Activated CD4-positive, alpha-beta T cell treated with anti-CD3 and anti-CD28 coated beads, Interleukin-2, amount 10 ng/mL, durations not matched to agents 24 days and 14 days (primary cell): Measurements from ENCODE around the gene MYOG. TPM values are rescaled to one million over a fixed set of nuclear protein-coding genes. Genes with fewer than 3 reads are reported as not detected.

Experiments
- DNase-seq: peaks from one replicate; pipeline ENCODE4 v3.0.0; 2022
- H3K27ac Mint-ChIP-seq: one replicate; pipeline ENCODE4 v1.8.0; 2022; ENCODE audit warnings: mild to moderate bottlenecking, mixed read lengths
- H3K27me3 Mint-ChIP-seq: one replicate; pipeline ENCODE4 v1.8.0; 2022; ENCODE audit warnings: mixed read lengths
- H3K36me3 Mint-ChIP-seq: one replicate; pipeline ENCODE4 v1.8.0; 2022; ENCODE audit warnings: low read depth, mild to moderate bottlenecking, mixed read lengths
- H3K4me1 Mint-ChIP-seq: one replicate; pipeline ENCODE4 v1.8.0; 2021; ENCODE audit warnings: mixed read lengths
- H3K4me3 Mint-ChIP-seq: one replicate; pipeline ENCODE4 v1.8.0; 2022; ENCODE audit warnings: mild to moderate bottlenecking, moderate library complexity, mixed read lengths
- H3K9me3 Mint-ChIP-seq: one replicate; pipeline ENCODE4 v1.8.0; 2021; ENCODE audit warnings: mixed read lengths
- intact Hi-C: fragments of 100-400 bp; cut with micrococcal nuclease; formaldehyde crosslinking; loops from one replicate; pipeline ENCODE4 v1.15.1; 2023
- total RNA-seq: library from RNA; stranded (reverse); gene quantifications from 2 replicates; pipeline ENCODE4 v1.2.3, GENCODE V29; 2022

Gene MYOG
- total RNA-seq, 1 donor from 2014 or later, result not detected

DNA sequence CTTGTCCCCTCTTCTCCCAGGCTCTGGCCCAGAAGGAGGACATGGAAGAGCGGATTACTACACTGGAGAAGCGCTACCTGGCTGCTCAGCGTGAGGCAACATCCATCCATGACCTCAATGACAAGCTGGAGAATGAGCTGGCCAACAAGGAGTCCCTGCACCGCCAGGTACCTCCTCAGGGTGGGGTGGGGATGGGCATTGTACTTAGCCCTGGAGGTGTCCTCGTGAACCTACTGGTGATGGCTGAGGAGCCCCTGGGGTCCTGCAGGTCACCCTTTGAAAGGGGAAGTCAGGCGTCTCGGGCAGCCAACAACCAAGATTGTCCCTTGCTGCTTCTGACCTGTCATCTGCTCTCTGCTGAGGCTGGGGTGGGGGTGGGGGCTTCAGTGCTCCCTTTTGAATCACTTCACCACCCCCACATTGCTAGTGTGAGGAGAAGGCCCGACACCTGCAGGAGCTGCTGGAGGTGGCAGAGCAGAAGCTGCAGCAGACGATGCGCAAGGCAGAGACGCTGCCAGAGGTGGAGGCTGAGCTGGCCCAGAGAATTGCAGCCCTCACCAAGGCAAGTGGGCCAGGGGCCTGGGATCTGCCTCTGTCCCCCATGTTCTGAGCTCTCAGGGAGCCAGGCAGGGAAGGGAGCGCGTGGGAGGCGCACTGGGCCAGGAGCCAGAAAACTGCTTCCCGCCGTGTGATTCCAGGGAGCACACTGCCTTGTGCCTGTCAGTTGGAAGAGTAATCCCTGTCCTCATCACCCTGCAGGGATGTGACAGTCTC is 39.8 kb downstream of the MYOG start:
- DNase-seq, result no peak
- Mint-ChIP-seq H3K27me3 (no peaks in the 10 kb centered on the region), H3K4me3 (no peak overlapping the region), H3K9me3 (no peaks in the 10 kb centered on the region), H3K27ac (no peak overlapping the region), H3K36me3 (peaks cover 11% of the 10 kb centered on the region), H3K4me1 (peaks cover 5% of the 10 kb centered on the region)
- intact Hi-C loops, result no loop called here

DNA sequence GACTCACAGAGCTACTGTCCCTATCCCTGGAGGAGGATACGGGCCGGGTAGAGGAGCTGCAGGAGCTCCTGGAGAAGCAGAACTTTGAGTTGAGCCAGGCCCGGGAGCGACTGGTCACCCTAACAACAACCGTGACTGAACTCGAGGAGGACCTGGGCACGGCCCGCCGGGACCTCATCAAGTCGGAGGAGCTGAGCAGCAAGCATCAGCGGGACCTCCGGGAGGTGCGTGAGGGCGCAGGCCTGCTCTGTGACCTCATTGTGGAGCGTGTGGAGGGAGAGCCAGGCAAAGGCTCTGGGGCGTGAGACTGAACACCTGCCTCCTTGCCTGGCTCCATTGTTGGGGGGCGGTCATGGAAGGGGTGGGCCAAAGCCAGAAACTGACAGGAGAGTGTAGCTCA is 40.5 kb downstream of the MYOG start:
- H3K27ac Mint-ChIP-seq, result no peak overlapping the region
- no peaks in the 10 kb centered on the region for H3K27me3 Mint-ChIP-seq
- no peaks in the 10 kb centered on the region for H3K9me3 Mint-ChIP-seq
- H3K36me3 Mint-ChIP-seq, result peaks cover 11% of the 10 kb centered on the region
- no peak overlapping the region for H3K4me3 Mint-ChIP-seq
- H3K4me1 Mint-ChIP-seq, result peaks cover 5% of the 10 kb centered on the region
- intact Hi-C loops, result no loop called here
- DNase-seq, result no peak

GRCh38 chr1:203044546-203045250 is 41.1 kb downstream of the MYOG start:
- H3K36me3 Mint-ChIP-seq, result peaks cover 11% of the 10 kb centered on the region

GRCh38 chr1:203043830-203044545 is 41.8 kb downstream of the MYOG start:
- Mint-ChIP-seq H3K4me1 (peaks cover 9% of the 10 kb centered on the region), H3K9me3 (no peaks in the 10 kb centered on the region), H3K36me3 (peaks cover 14% of the 10 kb centered on the region), H3K27ac (no peak overlapping the region), H3K4me3 (no peak overlapping the region), H3K27me3 (no peaks in the 10 kb centered on the region)
- DNase-seq, result no peak
- intact Hi-C loops, result no loop called here

More at GRCh38 chr1:203044546-203045250, 41.1 kb downstream of the MYOG start:
- H3K4me1 Mint-ChIP-seq, result peaks cover 5% of the 10 kb centered on the region
- intact Hi-C loops, result no loop called here
- H3K27ac Mint-ChIP-seq, result no peak overlapping the region
- H3K27me3 Mint-ChIP-seq, result no peaks in the 10 kb centered on the region
- no peak for DNase-seq
- H3K9me3 Mint-ChIP-seq, result no peaks in the 10 kb centered on the region
- no peak overlapping the region for H3K4me3 Mint-ChIP-seq

GRCh38 chr1:203041351-203041932 is 44.4 kb downstream of the MYOG start:
- peaks cover 6% of the 10 kb centered on the region for H3K4me1 Mint-ChIP-seq
- intact Hi-C loops, result no loop called here
- DNase-seq, result no peak
- no peaks in the 10 kb centered on the region for H3K27me3 Mint-ChIP-seq
- no peak overlapping the region for H3K27ac Mint-ChIP-seq
- H3K36me3 Mint-ChIP-seq, result peaks cover 12% of the 10 kb centered on the region
- no peak overlapping the region for H3K4me3 Mint-ChIP-seq
- no peaks in the 10 kb centered on the region for H3K9me3 Mint-ChIP-seq

- H3K4me3 Mint-ChIP-seq, result no peak overlapping the region
- H3K4me1 Mint-ChIP-seq, result peaks cover 6% of the 10 kb centered on the region
- H3K9me3 Mint-ChIP-seq, result no peaks in the 10 kb centered on the region
- H3K27me3 Mint-ChIP-seq, result no peaks in the 10 kb centered on the region
- peaks cover 12% of the 10 kb centered on the region for H3K36me3 Mint-ChIP-seq
- H3K27ac Mint-ChIP-seq, result no peak overlapping the region
- intact Hi-C loops, result no loop called here
- no peak for DNase-seq
Measured at GRCh38 chr1:203040513-203041275, 45.1 kb downstream of the MYOG start.

DNA sequence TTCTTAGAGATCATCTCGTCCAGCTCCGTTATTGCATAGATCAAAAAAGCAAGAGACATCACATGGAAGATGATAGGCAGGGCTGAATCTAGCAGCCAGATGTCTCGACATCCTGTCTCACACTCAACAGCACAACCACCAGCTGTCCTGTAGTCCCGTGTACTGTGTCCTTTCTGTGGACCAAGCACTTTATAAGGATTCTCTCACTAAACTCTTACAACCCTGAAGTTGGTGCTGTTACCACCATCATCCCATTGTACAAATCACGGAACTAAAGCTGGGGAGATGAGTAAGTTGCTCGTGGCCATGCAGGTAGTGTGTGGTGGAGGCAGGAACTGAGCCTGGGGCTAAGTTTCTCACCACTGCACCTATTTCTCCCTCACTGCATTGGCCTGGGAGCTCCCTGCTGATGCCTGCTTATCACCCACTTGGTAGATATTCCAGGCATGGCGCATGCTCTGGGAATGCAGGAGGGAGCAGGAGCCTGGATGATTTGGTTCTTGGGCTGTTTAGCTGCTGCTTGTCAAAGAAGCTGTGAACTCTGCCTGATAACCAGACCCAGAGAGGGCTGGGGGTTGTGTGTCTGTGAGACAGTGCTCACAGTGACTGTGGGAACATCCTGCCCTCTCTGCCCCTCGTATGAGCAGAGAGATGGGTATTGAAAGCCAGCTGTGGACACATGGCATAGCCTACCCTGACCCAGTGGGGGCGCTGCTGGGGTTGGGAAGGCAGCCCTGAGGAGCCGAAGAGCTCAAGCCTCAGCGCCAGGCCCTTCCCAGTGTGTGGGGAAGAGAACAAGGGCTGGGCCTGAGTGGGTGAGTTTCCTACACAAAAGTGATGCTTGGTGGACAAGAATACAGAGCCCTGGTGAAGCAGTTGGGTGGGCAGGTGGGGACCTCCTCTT is 46.0 kb downstream of the MYOG start:
- DNase-seq, result no peak
- Mint-ChIP-seq H3K27me3 (no peaks in the 10 kb centered on the region), H3K36me3 (peaks cover 9% of the 10 kb centered on the region), H3K9me3 (no peaks in the 10 kb centered on the region), H3K4me3 (no peak overlapping the region), H3K27ac (no peak overlapping the region), H3K4me1 (peaks cover 10% of the 10 kb centered on the region)
- intact Hi-C loops, result loop anchor here (1.0 to 2.0 kb wide), 3 partner anchors 132 to 229 kb away; no protein-coding TSS in a partner anchor

DNA sequence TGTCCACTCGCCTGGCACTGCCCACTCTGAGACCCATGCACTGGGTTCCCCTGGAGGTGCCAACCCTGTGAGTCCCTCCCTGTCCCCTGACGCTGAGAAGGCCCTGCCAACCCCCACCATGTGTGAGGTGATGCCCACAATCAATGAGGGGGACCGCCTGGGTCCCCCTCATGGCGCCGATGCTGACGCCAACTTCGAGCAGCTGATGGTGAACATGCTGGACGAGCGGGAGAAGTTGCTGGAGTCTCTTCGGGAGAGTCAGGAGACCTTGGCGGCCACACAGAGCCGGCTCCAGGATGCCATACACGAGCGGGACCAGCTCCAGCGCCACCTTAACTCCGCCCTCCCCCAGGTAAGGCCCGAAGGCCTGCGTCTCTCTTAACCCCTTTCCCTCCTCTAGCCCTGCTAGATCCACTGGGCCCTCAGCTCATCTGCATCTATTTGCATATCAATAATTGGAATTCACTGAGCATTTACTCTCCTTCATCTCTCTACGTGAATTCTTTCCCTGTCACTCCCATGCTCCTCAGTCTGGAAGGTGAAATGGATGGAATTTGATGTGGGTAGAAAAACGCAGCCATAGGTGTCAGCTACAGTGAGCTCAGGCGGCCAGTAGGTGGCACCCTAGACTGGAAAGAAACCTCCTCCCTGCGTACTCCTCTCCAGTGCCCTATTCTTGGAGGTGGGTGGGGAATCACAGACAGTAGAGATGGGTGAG is 46.8 kb downstream of the MYOG start:
- intact Hi-C loops, result loop anchor here (1.0 to 2.0 kb wide), 3 partner anchors 133 to 230 kb away; no protein-coding TSS in a partner anchor
- no peaks in the 10 kb centered on the region for H3K27me3 Mint-ChIP-seq
- peak; percentile 89 for DNase-seq
- no peak overlapping the region for H3K27ac Mint-ChIP-seq
- no peak overlapping the region for H3K4me3 Mint-ChIP-seq
- H3K4me1 Mint-ChIP-seq, result peaks cover 10% of the 10 kb centered on the region
- H3K9me3 Mint-ChIP-seq, result no peaks in the 10 kb centered on the region
- H3K36me3 Mint-ChIP-seq, result peaks cover 7% of the 10 kb centered on the region

DNA sequence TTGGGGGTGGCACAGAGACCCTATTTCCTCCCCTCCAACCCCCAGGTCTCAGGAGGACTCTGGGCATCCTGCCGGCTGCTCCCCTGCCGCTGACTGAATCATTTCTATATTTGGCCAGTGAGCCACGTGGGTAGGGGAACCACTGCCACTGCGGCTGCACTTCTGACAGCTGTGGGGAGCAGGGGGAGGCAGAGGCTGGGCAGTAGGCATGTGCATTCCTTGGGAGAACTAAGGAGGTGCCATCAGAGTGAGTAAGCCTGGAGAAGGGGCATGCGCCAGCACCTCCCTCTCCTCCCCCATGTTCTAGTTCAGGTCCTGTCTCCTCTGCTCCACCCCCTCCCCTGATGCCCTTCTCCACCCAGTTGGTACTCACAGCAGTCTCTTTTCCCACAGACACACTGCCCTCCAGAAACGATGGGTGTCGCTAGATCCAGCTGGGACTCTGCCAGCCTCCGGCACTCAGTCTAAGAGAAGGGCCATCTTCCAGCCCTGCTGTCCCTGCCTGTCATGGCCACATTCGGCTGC is 47.5 kb downstream of the MYOG start:
- no peak overlapping the region for H3K4me3 Mint-ChIP-seq
- H3K4me1 Mint-ChIP-seq, result peaks cover 10% of the 10 kb centered on the region
- H3K9me3 Mint-ChIP-seq, result no peaks in the 10 kb centered on the region
- no peak for DNase-seq
- peaks cover 7% of the 10 kb centered on the region for H3K36me3 Mint-ChIP-seq
- intact Hi-C loops, result loop anchor here (2.0 kb wide), 1 partner anchor 231 kb away; no protein-coding TSS in a partner anchor
- peak overlapping the region; percentile 7 for H3K27ac Mint-ChIP-seq
- H3K27me3 Mint-ChIP-seq, result no peaks in the 10 kb centered on the region

DNA sequence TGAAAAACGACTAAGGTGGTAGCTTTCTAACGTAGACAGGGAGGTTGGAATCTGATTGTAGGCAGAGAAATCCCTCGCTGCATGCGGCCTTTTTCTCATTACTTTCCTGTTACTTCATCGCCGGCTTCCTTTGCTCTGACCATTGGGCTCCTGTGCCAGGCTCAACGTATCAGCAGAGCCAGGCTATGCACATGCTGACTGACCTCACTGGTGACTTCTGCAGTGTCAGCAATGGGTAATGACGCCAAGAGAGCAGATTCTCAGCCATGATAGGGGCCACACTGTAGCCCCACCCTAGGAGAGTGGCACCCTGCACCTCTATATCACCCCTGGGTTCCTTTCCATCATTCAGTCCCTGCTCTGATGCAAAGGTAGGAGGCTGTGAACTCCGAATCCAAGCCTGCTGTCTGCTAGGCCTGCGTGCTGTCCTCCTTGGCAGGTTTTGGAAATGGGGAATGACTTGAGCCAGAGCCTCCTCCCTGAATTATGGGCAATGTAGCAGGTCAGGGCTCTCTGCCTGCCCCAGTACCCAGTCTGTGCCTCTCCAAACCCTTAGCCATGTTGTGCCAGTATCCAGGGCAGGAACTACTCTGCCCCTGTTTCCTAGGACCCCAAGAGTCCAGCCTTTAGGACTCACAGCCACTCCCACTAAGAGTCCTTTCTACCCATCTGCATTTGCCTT is 48.2 kb downstream of the MYOG start:
- Mint-ChIP-seq H3K36me3 (peaks cover 3% of the 10 kb centered on the region), H3K27me3 (no peaks in the 10 kb centered on the region), H3K4me3 (no peak overlapping the region), H3K27ac (peak overlapping the region; percentile 7), H3K9me3 (no peaks in the 10 kb centered on the region), H3K4me1 (peaks cover 10% of the 10 kb centered on the region)
- no peak for DNase-seq
- intact Hi-C loops, result loop anchor here (2.0 kb wide), 1 partner anchor 231 kb away; no protein-coding TSS in a partner anchor

GRCh38 chr1:203036537-203036936 is 49.3 kb downstream of the MYOG start:
- Mint-ChIP-seq H3K27ac (no peak overlapping the region), H3K36me3 (peaks cover 3% of the 10 kb centered on the region), H3K9me3 (no peaks in the 10 kb centered on the region), H3K4me3 (no peak overlapping the region), H3K27me3 (no peaks in the 10 kb centered on the region), H3K4me1 (peaks cover 10% of the 10 kb centered on the region)
- no peak for DNase-seq
- intact Hi-C loops, result no loop called here
